Transverse colon (tissue), 3 donors: ENCODE data around the gene EPGN.

Experiments
- CTCF ChIP-seq, 5 experiments: fragments of 200-600 bp in 3 of 5; fragments of 450-650 bp in 2 of 5; sonication (generic) in 3 of 5; IDR thresholded peaks; 1 replicate in 2 of 5; 2 replicates in 3 of 5; pipeline ENCODE4 v1.5.1; 2016 to 2017; ENCODE audit warnings: antibody characterized with exemption in 5 of 5, inconsistent platforms in 3 of 5, mild to moderate bottlenecking in 2 of 5, moderate library complexity in 1 of 5
- POLR2A ChIP-seq: fragments of 450-650 bp; IDR thresholded peaks from one replicate; pipeline ENCODE4 v1.6.1; 2016; ENCODE audit warnings: antibody characterized with exemption, mild to moderate bottlenecking, moderate library complexity

DNA sequence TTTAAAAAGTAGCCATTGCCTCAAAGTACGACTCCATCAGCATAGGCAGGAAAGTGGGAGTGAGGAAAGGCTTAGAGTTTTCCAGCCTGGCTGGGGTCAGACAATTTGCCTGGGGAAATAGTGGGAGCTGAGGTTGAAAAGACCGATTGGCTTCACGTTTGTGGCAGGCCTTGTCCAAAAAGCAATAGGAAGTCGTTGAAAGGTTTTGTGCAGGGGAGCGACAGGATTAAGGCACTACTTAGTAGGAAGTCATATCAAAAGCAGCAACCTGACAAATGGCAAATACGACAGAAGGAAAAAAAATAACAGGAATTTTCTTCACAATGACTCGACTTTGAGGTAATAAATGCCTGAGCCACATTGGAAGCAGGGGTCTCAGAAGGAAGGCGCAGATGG is 56.0 kb downstream of the EPGN start:
- TF ChIP-seq POLR2A (no peak), CTCF (IDR thresholded peaks at IDR 0.05) (no peak)
